Medulla oblongata (tissue), 1 donor: ENCODE measurements around the gene SEMA5A.

ENCODE experiments used
- DNase-seq: peaks from one replicate; pipeline ENCODE4 v3.0.0-alpha.2; 2015; ENCODE audit errors: extremely low spot score

SEMA5A gene

DNA sequence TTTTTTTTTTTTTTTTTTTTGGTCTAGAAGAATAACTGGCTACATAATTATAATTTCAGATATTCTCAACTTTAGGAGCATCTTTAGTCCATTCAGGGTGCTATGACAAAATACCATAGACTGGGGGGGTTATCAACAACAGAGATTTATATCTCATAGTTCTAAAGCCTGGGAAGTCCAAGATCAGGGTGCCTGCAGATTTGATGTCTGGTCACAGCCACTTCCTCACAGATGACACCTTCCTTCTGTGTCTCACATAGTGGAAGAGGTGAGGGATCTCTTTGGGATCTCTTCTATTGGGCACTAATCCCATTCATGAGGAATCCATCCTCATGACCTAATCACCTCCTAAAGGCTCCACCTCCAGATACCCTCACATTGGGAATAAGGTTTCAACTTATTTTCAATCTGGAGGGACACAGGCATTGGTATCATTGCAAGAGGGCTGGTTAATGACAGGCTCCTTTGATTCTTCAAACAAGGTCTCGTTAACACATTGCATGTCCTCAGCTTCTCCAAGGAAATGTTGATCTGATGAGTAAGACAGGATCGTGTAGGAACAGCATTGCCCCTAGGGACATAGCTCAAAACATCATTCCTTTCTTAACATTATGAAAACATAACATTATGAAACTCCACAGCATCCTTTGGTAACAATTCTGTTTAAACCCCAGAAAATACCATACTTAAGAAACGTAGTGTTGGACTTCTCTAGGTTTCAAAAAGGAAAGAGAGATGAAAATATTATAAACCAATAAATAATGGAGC lies 372.4 kb downstream of the SEMA5A start:
- no peak for DNase-seq

DNA sequence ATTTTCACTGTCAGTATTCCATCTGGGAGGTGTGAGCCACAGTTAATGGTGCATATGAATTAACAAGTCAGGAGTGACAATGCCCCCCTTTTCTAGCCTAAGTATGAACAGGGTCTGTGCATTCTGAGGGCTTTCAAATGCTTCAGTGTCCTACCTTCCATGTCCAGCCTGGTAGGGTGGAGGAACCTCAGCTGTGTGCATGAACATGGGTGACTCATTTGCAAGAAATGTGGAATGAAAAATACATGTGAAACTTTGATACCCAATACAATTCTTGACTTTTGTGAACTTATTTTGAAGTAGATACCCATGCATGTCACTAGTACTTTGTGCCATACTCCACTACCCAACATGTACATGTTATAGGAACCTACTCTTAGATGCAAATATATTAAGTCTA lies 375.8 kb downstream of the SEMA5A start:
- DNase-seq, result no peak

DNA sequence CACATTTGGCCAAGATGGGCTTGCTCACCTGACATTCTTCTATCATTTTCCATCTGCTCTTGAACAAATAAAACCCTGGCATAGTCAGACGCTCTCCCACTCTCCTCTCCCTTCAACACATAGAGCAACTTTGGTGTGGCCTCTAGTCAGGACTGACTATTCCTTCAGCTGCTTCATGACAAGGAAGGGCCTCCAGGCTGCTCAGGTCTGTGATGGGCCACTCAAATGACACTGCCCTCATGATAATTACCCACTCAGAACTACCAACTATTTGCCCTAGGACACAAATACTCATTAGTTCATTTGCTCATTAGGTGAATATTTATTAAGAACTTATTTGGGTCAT lies 376.3 kb downstream of the SEMA5A start:
- no peak for DNase-seq

DNA sequence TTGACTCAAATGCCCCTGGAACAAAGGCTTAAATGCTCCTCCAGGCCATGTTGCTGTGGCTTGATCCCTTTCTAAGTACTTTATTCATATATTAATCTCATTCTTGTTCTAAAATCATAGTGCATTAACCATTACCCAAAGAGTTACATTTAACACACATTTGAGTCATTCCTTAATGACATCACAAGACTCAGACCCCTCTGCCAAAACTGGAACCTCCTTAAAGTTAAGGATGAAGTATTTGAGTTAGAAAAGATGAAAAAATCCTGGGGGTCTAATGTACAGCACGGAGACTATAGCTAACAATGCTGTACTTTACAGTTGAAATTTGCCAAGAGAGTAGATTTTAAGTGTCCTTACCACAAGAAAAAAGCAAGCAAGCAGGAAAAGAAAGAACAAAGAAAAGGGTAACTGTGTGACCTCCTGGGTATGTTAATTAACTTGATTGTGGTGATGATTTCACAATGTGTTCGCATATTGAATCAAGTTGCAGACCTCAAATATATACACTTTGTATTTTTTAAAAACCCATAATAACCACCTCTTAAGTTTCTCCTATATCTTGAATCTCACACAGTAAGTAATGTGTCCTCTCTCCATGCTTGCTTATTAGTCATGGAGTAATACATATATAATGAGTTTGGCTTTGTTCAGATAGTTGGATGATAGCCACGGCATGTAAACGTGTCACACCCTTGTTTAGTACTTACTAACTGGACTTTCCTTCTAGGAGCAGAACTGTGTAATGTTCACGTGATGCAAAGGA lies 376.9 kb downstream of the SEMA5A start:
- DNase-seq, result no peak

DNA sequence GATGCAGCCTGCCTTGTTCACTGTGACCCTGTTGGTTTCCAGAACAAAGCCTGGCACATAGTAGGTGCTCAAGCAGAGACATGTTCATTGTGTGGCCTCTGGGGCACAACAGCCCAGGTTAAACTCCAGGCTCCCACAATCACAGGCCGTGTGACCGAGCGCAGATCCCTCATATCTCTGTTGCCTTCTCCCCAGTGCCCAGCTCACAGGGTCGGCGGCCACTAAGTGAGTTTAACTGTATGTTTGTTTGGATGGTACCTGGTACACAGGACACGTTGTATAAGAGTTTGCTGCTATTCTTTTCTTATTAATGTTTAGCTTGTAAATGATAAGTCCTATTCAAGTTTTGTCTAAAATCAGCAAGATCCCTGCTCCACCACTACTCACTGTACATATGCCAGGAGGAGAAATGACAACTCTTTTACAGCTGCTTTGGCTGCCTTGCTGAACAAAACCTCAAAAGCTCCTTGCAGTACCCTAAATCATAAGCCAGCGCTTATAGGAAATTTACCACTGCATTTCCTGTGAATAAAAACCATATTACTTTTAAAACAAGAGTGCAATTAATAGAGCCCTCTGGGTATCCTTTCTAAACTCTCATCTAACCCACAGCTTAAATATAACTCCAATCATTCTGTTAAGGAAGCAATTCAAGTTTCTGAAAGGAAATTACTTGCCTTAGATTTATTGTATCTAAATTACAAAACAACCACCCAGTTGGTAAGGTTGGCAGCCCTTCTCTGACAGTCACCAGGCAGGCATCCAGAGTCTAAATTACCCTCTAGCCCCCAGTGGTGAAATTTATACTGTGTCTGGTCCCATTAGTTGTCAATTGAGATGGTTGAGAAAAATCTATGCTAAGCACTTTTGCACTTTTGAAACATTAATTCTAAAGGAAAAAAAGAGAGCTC lies 379.4 kb downstream of the SEMA5A start:
- no peak for DNase-seq

- peak; percentile 21 for DNase-seq
Measured at GRCh38 chr5:9165546-9165945, 380.3 kb downstream of the SEMA5A start.

DNA sequence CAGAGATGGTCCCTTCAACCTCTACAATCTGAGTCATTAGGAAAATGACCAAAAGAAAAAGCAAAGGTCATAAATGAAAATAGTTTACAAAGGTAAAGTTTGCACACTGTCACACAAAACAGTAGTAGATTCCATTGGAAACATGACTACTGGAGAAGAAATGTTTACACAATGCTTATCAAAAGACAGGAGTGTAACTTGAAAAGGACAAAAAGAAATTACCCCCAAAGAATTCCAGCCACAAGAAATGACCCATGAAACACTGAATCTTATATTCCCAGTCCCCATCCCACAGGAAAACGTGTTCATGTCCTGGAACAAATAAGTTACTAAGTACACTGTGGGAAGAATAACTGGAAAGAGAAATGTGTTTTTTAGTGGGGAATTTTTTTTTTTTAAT lies 385.1 kb downstream of the SEMA5A start:
- no peak for DNase-seq

- no peak for DNase-seq
Measured at GRCh38 chr5:9157811-9158210, 388.1 kb downstream of the SEMA5A start.

- no peak for DNase-seq
Measured at GRCh38 chr5:9157020-9157419, 388.9 kb downstream of the SEMA5A start.

DNA sequence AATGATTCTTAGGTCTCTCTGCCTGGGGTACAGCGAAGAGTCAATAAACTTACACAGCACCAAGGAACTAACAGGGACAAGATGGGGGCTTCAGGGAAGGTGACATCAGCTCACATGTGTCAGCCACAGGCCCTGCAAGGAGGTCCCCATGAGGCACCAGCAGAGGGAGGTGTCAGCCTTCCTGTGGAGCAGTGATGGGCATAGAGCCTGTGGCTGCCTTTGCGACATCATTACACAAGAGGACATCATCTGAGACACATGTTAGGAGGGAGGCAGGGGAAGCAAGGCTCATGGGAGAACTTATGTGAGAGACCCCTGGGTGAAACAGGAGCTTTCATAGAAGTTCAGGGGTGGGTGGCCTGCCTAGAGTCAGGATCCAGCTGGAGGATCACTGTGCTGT lies 389.6 kb downstream of the SEMA5A start:
- peak; percentile 82 for DNase-seq

DNA sequence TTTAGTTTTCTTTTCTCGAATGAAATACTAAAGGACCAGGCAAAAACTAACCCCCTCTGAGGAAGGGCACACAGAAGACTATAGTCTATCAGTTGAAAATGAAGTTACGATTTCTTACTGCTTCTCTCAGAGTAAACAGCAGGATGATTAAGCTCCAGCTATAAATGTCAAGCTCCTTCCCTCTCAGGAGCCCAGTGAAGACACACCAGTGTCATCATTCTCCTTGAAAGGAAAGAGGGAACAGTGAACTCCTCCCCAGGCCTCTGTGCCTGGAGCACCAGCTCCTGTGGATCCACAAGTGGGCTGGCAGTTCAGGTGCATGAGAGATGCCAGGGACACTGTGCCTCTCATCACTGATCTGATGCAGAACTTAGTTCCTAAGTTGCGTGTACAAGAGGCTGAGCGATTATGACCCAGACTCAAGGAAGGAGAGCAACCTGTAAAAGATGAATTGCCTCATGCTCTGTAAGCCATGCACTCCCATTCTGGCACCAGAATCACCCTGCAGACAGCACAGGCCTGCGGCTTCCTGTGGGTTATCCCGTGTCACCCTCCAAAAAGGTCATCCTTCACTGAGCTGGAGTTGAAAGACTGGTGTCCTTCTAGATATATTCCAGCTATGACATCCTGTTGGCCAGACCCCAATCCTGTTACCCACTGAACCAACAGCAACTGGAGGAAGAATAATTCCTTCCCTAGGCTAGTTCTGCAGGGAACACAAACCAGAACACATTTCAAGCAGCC lies 394.0 kb downstream of the SEMA5A start:
- DNase-seq, result no peak

GRCh38 chr5:9149988-9150387 lies 395.9 kb downstream of the SEMA5A start:
- DNase-seq, result no peak

DNA sequence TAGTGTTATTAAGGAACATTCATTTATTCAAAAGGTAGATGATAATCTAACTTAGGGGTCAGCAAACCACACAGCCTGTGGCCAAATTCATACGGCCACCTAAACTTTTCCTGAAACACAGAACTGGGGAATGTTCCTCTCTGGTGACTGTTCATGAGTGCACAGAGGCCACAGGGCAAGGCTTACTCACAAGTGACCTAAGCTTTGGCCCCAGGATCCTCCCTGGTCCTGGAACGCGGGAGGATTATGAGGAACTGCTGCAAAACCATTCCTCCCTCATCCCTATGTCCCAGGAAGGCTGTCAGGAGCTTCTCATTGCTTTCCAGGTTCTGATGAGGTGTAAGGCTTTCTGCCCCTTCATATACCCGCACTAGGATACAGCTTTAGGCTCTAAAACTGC lies 397.6 kb downstream of the SEMA5A start:
- no peak for DNase-seq

DNA sequence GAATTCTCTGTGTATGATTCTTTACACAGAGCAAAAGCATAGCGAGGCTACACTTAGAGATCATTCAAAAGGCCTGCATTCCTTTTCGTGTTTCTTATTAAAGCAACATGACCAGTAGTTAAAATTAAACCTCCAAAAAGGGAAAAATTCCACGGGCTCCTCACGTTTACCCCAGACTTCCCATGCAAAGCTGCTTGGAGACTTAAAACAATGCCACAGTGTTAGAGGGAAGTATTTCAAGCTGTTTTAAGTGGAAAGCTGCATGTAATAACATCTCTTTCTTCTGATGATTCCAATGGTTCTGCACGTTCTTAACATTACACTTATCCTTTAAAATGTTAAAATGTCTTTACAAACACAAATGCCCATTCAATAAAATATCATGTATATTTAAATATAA lies 405.2 kb downstream of the SEMA5A start:
- no peak for DNase-seq

- DNase-seq, result no peak
Measured at GRCh38 chr5:9140202-9140601, 405.7 kb downstream of the SEMA5A start.

DNA sequence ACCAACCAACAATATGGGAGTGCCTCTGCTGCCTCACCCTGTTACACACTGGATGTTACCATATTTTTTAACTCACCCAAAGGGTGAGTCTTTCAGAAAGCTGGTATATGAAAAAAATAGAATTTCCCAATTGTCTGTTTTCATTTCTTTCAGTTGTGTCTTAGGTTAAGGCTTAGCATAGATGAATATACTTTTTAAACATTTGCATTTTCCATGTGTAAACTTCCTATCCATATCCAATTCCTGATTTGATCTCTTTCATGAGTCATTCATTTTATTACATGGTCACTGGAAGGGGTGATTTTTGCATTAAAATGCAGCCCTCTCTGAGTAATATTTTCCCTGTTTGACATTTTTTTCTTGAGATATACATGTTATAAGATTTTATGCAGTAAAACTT lies 406.5 kb downstream of the SEMA5A start:
- no peak for DNase-seq

DNA sequence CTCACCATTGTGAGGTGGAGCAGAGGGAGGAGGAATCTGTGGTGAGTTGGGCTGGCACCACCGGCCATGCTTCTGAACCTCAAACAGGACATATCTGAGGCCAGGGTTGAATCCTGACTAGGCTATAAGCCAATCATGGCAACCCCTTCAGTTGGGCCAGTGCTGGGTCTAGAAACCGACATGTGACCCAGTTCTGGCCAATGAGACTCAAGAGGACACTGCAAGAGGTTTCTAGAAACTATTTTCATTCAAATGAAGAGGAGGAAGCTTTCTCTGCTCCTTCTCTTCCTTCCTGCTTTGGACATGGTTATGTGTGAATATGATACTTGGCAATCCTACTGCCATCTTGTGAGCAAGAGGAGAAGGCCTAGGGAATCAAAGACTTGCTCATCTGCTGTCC lies 417.7 kb downstream of the SEMA5A start:
- DNase-seq, result no peak

GRCh38 chr5:9126490-9126889 lies 419.4 kb downstream of the SEMA5A start:
- no peak for DNase-seq

- DNase-seq, result no peak
Measured at GRCh38 chr5:9125852-9126251, 420.0 kb downstream of the SEMA5A start.

DNA sequence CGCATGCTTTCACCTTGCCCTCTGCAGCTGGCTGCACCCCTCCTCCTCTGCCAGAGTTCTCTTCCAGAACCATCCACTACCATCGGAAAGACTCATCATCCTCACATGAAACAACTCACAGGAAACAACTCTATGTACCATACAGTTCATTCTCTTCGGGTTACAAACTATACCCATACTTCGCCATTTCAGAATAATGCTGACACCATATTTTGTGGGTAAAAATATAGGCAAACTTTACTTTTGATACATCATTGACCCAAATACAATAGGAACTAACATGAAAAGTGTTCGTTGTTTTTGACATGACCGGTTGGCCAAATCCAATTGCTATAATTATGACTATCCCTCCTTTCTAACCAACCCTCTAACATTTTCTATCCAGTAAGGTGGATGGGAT lies 421.0 kb downstream of the SEMA5A start:
- no peak for DNase-seq

GRCh38 chr5:9124071-9124470 lies 421.8 kb downstream of the SEMA5A start:
- no peak for DNase-seq

- DNase-seq, result no peak
Measured at GRCh38 chr5:9122528-9122927, 423.3 kb downstream of the SEMA5A start.
